GM12878 (cell line): Measurements from ENCODE around the gene TNFAIP8L1. TPM values are rescaled to one million over a fixed set of nuclear protein-coding genes. Genes with fewer than 3 reads are reported as not detected.

ENCODE experiments used
- BHLHE40 ChIP-seq, 2 experiments: fragments of 450-650 bp in 1 of 2; IDR thresholded peaks; 2 replicates each; pipeline ENCODE4 v1.6.1; 2011 to 2017; ENCODE audit warnings: low read depth in 2 of 2, borderline replicate concordance in 1 of 2, improper control_type of control experiment in 1 of 2, low read length in 1 of 2, mild to moderate bottlenecking in 1 of 2
- CREM ChIP-seq: IDR thresholded peaks from 2 replicates; pipeline ENCODE4 v1.6.1; 2014; ENCODE audit warnings: antibody characterized with exemption, low read depth
- EED ChIP-seq: sonication (generic); IDR thresholded peaks from 2 replicates; pipeline ENCODE4 v1.6.1; 2016; ENCODE audit warnings: antibody characterized with exemption, low read depth
- HCFC1 ChIP-seq: fragments of 150-350 bp; IDR thresholded peaks from 2 replicates; pipeline ENCODE4 v1.6.1; 2014; ENCODE audit warnings: low read length
- HDGF ChIP-seq: fragments of 450-650 bp; IDR thresholded peaks from 2 replicates; pipeline ENCODE4 v1.6.1; 2016; ENCODE audit warnings: antibody characterized with exemption
- IKZF1 ChIP-seq: fragments of 450-650 bp; conservative IDR thresholded peaks from 2 replicates; pipeline ENCODE4 v1.6.1; 2017; ENCODE audit warnings: antibody characterized with exemption, mild to moderate bottlenecking
- IKZF2 ChIP-seq, 2 experiments: fragments of 450-650 bp; IDR thresholded peaks; 2 replicates each; pipeline ENCODE4 v1.6.1; 2017; ENCODE audit warnings: mild to moderate bottlenecking in 2 of 2, moderate library complexity in 2 of 2
- NFYB ChIP-seq: IDR thresholded peaks from 2 replicates; pipeline ENCODE4 v1.6.1; 2011; ENCODE audit warnings: low read depth, mild to moderate bottlenecking, low read length, improper control_type of control experiment, moderate library complexity; ENCODE audit not compliant: insufficient read depth
- PBX3 ChIP-seq: IDR thresholded peaks from 2 replicates; pipeline ENCODE4 v1.6.1; 2011; ENCODE audit warnings: mild to moderate bottlenecking, low read depth, low read length, moderate library complexity; ENCODE audit not compliant: insufficient replicate concordance
- PML ChIP-seq: IDR thresholded peaks from 2 replicates; pipeline ENCODE4 v1.6.1; 2012; ENCODE audit warnings: low read length, inconsistent platforms
- POLR2AphosphoS2 ChIP-seq: IDR thresholded peaks from 2 replicates; pipeline ENCODE4 v1.6.1; 2011; ENCODE audit warnings: low read depth, mild to moderate bottlenecking, low read length, improper control_type of control experiment, moderate library complexity
- REST ChIP-seq: IDR thresholded peaks from 2 replicates; pipeline ENCODE4 v1.6.1; 2012; ENCODE audit warnings: mild to moderate bottlenecking, low read depth, low read length
- SRF ChIP-seq, 2 experiments: IDR thresholded peaks; 2 replicates each; pipeline ENCODE4 v1.6.1; 2011; ENCODE audit warnings: low read depth in 2 of 2, low read length in 2 of 2, mild to moderate bottlenecking in 1 of 2, moderate library complexity in 1 of 2
- YY1 ChIP-seq: IDR thresholded peaks from 2 replicates; pipeline ENCODE4 v1.6.1; 2011; ENCODE audit warnings: low read depth, mild to moderate bottlenecking, low read length
- ZBTB40 ChIP-seq: fragments of 450-650 bp; IDR thresholded peaks from 2 replicates; pipeline ENCODE4 v1.6.1; 2016; ENCODE audit warnings: mild to moderate bottlenecking, moderate library complexity, borderline replicate concordance
- ZNF687 ChIP-seq: fragments of 450-650 bp; IDR thresholded peaks from 2 replicates; pipeline ENCODE4 v1.6.1; 2017; ENCODE audit warnings: mild to moderate bottlenecking, moderate library complexity
- polyA plus RNA-seq, 11 experiments: library from polyadenylated mRNA; depleted of rRNA in 4 of 11; unstranded in 6 of 11; stranded (reverse) in 5 of 11; fragments of >200 nt; fragmentation: Nextera tagmentation in 4 of 11; fragmentation: Illumina TruSeq in 1 of 11; extraction: Ambion mirVana in 4 of 11; extraction: Trizol in 1 of 11; gene quantifications; 1 replicate in 1 of 11; 2 replicates in 10 of 11; pipeline versions ENCODE4 v1.2.1 to v1.2.3, GENCODE V29; 2011 to 2016; ENCODE audit warnings: inconsistent platforms in 2 of 11, missing spikeins in 2 of 11, low read depth in 1 of 11
- total RNA-seq, 4 experiments: library from RNA; depleted of rRNA in 3 of 4; stranded (reverse); fragments of >200 nt in 3 of 4; fragmentation: Illumina TruSeq in 1 of 4; extraction: Trizol in 1 of 4; gene quantifications; 2 replicates each; pipeline versions ENCODE4 v1.2.1 to v1.2.3, GENCODE V29; 2013 to 2021

The TNFAIP8L1 gene
- total and polyA plus RNA-seq, 10 of the 15 experiments (the other 5 are each of a cell fraction or from before 2014, with no cell fraction given), result 0.93 to 12.7 (median 8.6) TPM

GRCh38 chr19:4638828-4639530 lies at the start of gene TNFAIP8L1 (continued):
- peak; percentile 57; the same call in 1 of the 2 replicates for TF ChIP-seq ZBTB40
- peak; percentile 23 for TF ChIP-seq PBX3
- TF ChIP-seq ZNF687, result peak; percentile 37; the same call in 1 of the 2 replicates
- TF ChIP-seq YY1, result peak; percentile 53
- TF ChIP-seq SRF (IDR thresholded peaks at IDR 0.05; ENCODE audit: low read depth in 2 of 2, low read length in 2 of 2), result 0 out of 4 replicates have a peak, but pooled peaks of 1 of the 2 experiments have one; percentile 5
- 0 out of 2 replicates have a peak, but pooled peaks have one; percentile 27 for TF ChIP-seq REST
- no peak for TF ChIP-seq HDGF
- 0 out of 2 replicates have a peak, but pooled peaks have one; percentile 37 for TF ChIP-seq EED
- no peak for TF ChIP-seq PML
- peak; percentile 68; the same call in 1 of the 2 replicates for TF ChIP-seq NFYB
- no peak for TF ChIP-seq POLR2AphosphoS2
- TF ChIP-seq HCFC1, result peak; percentile 45; the same call in 1 of the 2 replicates
- TF ChIP-seq IKZF2 (IDR thresholded peaks at IDR 0.05), result peak; percentile 83 to 87
- TF ChIP-seq IKZF1, result peak; percentile 83
- 0 out of 2 replicates have a peak, but pooled peaks have one; percentile 36 for TF ChIP-seq CREM
- peak; percentile 83 to 88 for TF ChIP-seq BHLHE40 (IDR thresholded peaks at IDR 0.05; ENCODE audit: borderline replicate concordance in 1 of 2, low read depth in 2 of 2, low read length in 1 of 2)
